ENCODE measurements around the gene SLC9A9. TPM values are rescaled to one million over a fixed set of nuclear protein-coding genes. Genes with fewer than 3 reads are reported as not detected.
A peak's percentile ranks its signal among the peaks of the same experiment; 100 is the strongest.

Gene SLC9A9
- total RNA-seq, 4 donors from 2014 or later, result 12.8 to 63.8 (median 33.3) TPM

DNA sequence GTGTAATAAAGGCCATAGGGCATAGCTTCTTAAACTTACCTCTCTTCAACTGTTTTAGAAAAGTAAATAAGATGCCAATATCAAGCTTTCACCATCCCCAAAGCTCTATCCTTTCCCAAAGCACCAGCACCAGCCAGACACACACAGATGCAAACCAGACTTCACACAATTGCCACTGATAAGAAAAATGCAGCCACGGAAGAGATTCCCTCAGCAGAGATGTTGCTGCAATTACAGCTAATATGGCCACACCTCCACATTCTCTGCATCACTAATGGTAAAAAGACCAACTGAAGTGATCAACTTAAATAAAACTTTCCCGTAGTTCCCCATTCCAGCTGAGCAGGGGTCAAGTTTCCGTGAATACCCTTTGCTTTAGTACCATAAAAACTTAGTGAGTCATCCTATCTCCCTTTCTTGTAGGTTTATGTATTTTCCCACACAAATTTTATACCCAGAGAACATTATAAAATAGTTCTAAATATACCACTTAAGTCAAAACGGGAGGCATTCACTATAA is 64.4 kb downstream of the SLC9A9 start:
- no peak overlapping the region for H3K27ac ChIP-seq
- no peak for DNase-seq
- H3K4me3 ChIP-seq, result no peak overlapping the region
- no peaks in the 10 kb centered on the region for H3K36me3 ChIP-seq
- H3K4me1 ChIP-seq, result no peaks in the 10 kb centered on the region
- TF ChIP-seq POLR2A (IDR thresholded peaks at IDR 0.05) (no peak), CTCF (IDR thresholded peaks at IDR 0.05) (no peak)
- H3K9me3 ChIP-seq, result no peaks in the 10 kb centered on the region
- H3K27me3 ChIP-seq, result no peaks in the 10 kb centered on the region
- intact Hi-C loops (cut with DNase I; ENCODE audit: low total_unique reads), result no loop called here

- intact Hi-C loops (cut with DNase I; ENCODE audit: low total_unique reads), result no loop called here
- H3K36me3 ChIP-seq, result no peaks in the 10 kb centered on the region
- TF ChIP-seq CTCF (IDR thresholded peaks at IDR 0.05), result peak; percentile 36 to 48 (median 40)
- no peak for TF ChIP-seq POLR2A (IDR thresholded peaks at IDR 0.05)
- H3K27ac ChIP-seq, result no peak overlapping the region
- H3K27me3 ChIP-seq, result no peaks in the 10 kb centered on the region
- no peaks in the 10 kb centered on the region for H3K9me3 ChIP-seq
- no peaks in the 10 kb centered on the region for H3K4me1 ChIP-seq
- H3K4me3 ChIP-seq, result no peak overlapping the region
- DNase-seq, result no peak
Measured at GRCh38 chr3:143775459-143775858, 72.8 kb downstream of the SLC9A9 start.

DNA sequence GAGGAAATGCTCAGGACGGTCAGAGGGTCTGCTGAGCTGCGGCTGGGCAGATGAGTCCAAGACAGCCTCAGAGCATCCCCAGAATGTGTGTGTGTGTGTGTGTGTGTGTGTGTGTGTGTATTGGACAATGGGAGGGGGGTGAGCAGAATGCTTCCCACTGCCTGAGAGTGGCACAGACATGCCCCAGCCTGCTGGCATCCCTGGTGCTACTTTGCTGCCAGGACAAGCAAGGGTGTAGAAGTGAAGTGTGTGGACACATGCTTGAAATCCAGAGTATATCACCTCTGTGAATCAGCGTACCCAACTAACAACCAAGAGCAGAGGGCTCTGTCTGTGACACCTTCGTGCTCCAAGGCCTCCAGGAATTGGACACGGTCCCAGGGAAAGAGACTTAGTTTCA is 76.3 kb downstream of the SLC9A9 start:
- Histone ChIP-seq H3K4me3 (no peak overlapping the region), H3K4me1 (no peaks in the 10 kb centered on the region), H3K27me3 (no peaks in the 10 kb centered on the region), H3K27ac (no peak overlapping the region), H3K36me3 (no peaks in the 10 kb centered on the region), H3K9me3 (no peaks in the 10 kb centered on the region)
- TF ChIP-seq CTCF (IDR thresholded peaks at IDR 0.05) (no peak), POLR2A (IDR thresholded peaks at IDR 0.05) (no peak)
- intact Hi-C loops (cut with DNase I; ENCODE audit: low total_unique reads), result no loop called here
- no peak for DNase-seq

DNA sequence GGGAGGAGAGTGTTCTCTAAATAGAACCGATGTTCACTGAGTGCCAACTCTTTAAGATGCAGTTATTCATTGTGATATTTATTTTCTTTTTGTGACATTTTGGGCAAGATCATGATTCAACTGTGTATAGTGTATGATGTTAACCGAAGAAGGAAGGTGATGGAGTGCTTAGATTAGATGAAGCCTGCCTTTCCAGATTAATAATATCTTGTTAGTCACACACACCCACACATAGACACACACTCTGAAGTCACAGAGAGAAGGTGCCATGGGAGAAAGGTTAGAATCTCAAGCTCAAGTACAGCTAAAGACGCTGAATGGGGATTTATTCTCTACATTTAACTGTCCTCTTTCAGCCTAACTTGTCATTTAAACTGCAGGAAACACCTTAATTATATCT is 77.0 kb downstream of the SLC9A9 start:
- H3K36me3 ChIP-seq, result no peaks in the 10 kb centered on the region
- intact Hi-C loops (cut with DNase I; ENCODE audit: low total_unique reads), result no loop called here
- H3K27ac ChIP-seq, result no peak overlapping the region
- DNase-seq, result no peak
- no peak overlapping the region for H3K4me3 ChIP-seq
- no peaks in the 10 kb centered on the region for H3K4me1 ChIP-seq
- TF ChIP-seq POLR2A (IDR thresholded peaks at IDR 0.05) (no peak), CTCF (IDR thresholded peaks at IDR 0.05) (no peak)
- no peaks in the 10 kb centered on the region for H3K9me3 ChIP-seq
- H3K27me3 ChIP-seq, result no peaks in the 10 kb centered on the region

GRCh38 chr3:143770391-143770790 is 77.9 kb downstream of the SLC9A9 start:
- no peaks in the 10 kb centered on the region for H3K4me1 ChIP-seq
- DNase-seq, result no peak
- H3K9me3 ChIP-seq, result no peaks in the 10 kb centered on the region
- TF ChIP-seq CTCF (IDR thresholded peaks at IDR 0.05) (no peak), POLR2A (IDR thresholded peaks at IDR 0.05) (no peak)
- no peak overlapping the region for H3K4me3 ChIP-seq
- intact Hi-C loops (cut with DNase I; ENCODE audit: low total_unique reads), result no loop called here
- H3K27ac ChIP-seq, result no peak overlapping the region
- no peaks in the 10 kb centered on the region for H3K27me3 ChIP-seq
- H3K36me3 ChIP-seq, result no peaks in the 10 kb centered on the region

Measured in uterus (tissue), 4 donors.